ENCODE measurements around the gene IMP4.

The IMP4 gene

DNA sequence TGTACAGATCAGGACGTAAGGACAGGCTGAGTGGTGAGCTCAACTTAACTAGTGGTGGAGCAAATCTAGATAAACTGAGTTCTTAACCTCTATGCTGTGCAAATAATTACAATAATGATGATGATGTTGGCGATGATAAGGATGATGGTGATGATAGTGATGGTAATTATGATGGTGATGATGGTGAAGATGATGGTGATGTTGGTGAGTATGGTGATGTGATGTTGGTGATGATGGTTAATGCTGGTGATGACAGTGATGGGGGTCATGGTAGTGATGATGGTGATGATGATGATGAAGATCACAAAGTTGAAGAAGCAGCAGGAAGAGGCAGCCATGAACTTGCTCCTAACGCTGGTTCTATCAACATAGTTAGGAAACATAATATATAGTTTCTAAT is 38.0 kb upstream of the IMP4 start:
- no peaks in the 10 kb centered on the region for H3K36me3 ChIP-seq (replicated peaks)
- in situ Hi-C loops (cut with HindIII; ENCODE audit: low pct_ligation_motif_present, low sequenced_read_pairs), result no loop called here
- TF ChIP-seq, protein P1, sequence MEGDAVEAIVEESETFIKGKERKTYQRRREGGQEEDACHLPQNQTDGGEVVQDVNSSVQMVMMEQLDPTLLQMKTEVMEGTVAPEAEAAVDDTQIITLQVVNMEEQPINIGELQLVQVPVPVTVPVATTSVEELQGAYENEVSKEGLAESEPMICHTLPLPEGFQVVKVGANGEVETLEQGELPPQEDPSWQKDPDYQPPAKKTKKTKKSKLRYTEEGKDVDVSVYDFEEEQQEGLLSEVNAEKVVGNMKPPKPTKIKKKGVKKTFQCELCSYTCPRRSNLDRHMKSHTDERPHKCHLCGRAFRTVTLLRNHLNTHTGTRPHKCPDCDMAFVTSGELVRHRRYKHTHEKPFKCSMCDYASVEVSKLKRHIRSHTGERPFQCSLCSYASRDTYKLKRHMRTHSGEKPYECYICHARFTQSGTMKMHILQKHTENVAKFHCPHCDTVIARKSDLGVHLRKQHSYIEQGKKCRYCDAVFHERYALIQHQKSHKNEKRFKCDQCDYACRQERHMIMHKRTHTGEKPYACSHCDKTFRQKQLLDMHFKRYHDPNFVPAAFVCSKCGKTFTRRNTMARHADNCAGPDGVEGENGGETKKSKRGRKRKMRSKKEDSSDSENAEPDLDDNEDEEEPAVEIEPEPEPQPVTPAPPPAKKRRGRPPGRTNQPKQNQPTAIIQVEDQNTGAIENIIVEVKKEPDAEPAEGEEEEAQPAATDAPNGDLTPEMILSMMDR (IDR thresholded peaks at IDR 0.05; ENCODE audit: low read depth, low read length, missing control alignments), result no peak
- no peak for DNase-seq
- no peaks in the 10 kb centered on the region for H3K27me3 ChIP-seq (replicated peaks)
- H3K27ac ChIP-seq, result no peak overlapping the region
- H3K4me3 ChIP-seq (ENCODE audit: low read depth, low read length), result no peak overlapping the region

DNA sequence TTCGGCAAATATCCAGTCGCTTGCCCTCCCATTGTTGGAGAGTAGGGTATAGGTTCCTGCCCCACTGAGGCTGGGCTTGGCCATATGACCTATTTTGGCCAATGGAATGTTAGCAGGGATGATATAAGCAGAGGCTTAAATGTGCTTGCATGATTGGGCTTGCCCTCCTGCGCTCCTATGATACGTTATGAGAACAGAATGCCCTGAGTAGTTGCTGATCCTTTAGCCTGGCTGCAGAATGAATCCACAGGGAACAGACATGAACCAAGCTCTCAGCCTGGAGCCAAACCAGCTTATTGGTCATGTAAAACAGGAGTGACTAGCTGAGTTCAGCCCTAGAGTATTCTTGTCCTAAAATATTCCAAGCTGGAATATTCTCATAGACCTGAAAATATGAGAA is 34.8 kb upstream of the IMP4 start:
- H3K27me3 ChIP-seq (replicated peaks), result no peaks in the 10 kb centered on the region
- H3K36me3 ChIP-seq (replicated peaks), result no peaks in the 10 kb centered on the region
- DNase-seq, result no peak
- TF ChIP-seq, protein P1 (IDR thresholded peaks at IDR 0.05; ENCODE audit: low read depth, low read length, missing control alignments), result no peak
- in situ Hi-C loops (cut with HindIII; ENCODE audit: low pct_ligation_motif_present, low sequenced_read_pairs), result no loop called here
- no peak overlapping the region for H3K27ac ChIP-seq
- no peak overlapping the region for H3K4me3 ChIP-seq (ENCODE audit: low read depth, low read length)

GRCh38 chr2:130310881-130311280 is 31.8 kb upstream of the IMP4 start:
- H3K4me3 ChIP-seq (ENCODE audit: low read depth, low read length), result no peak overlapping the region
- H3K27me3 ChIP-seq (replicated peaks), result no peaks in the 10 kb centered on the region
- TF ChIP-seq, protein P1 (IDR thresholded peaks at IDR 0.05; ENCODE audit: low read depth, low read length, missing control alignments), result no peak
- in situ Hi-C loops (cut with HindIII; ENCODE audit: low pct_ligation_motif_present, low sequenced_read_pairs), result no loop called here
- H3K27ac ChIP-seq, result no peak overlapping the region
- H3K36me3 ChIP-seq (replicated peaks), result no peaks in the 10 kb centered on the region
- DNase-seq, result no peak

DNA sequence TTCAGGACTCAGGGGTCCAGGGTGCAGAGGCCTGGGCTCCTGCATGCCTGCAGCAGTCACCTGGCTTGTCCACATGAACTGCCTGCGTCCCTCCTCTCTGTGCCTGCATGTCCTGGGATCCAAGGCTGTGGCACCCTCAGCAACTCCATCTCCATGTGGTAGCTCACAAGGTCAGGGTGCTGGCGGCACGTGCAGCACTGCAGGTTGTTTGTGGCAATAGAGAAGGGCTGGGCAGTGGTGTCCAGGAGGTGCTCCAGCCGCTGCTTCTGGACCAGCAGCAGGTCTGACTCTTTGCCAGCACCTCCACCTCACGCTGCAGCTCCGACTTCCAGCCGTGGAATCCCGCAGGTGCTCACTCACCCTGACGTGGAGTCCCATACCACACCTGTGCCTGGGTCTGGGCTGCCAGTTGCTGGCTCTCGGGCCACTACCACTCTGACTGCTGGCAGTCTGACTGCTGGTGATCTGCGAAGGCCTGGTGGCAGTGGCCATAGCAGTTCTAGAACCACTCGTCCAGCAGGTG is 28.8 kb upstream of the IMP4 start:
- DNase-seq, result no peak
- Histone ChIP-seq H3K27me3 (replicated peaks) (no peaks in the 10 kb centered on the region), H3K4me3 (ENCODE audit: low read depth, low read length) (no peak overlapping the region), H3K36me3 (replicated peaks) (no peaks in the 10 kb centered on the region), H3K27ac (no peak overlapping the region)
- in situ Hi-C loops (cut with HindIII; ENCODE audit: low pct_ligation_motif_present, low sequenced_read_pairs), result no loop called here
- TF ChIP-seq, protein P1 (IDR thresholded peaks at IDR 0.05; ENCODE audit: low read depth, low read length, missing control alignments), result no peak

DNA sequence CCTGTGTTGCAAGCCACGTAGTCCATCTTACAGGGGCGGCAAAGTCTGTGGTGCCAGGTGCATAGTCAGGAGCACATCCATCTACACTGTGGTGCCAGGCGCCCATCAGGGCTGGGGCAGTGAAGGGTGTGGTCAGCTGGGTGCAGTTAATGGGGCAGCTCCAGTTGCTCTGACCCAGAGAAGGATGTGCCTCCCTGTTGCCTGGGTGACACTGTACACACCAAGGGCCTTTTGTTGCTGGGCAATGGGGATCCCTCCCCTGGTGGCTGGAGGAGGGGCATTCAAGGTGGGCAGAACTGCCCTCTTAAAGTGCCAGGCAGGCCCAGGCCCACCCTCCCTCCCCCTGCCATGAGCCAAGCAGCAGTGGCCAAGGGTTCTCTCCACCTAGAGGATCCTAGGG is 28.3 kb upstream of the IMP4 start:
- H3K36me3 ChIP-seq (replicated peaks), result no peaks in the 10 kb centered on the region
- H3K27ac ChIP-seq, result no peak overlapping the region
- no peak for DNase-seq
- H3K27me3 ChIP-seq (replicated peaks), result no peaks in the 10 kb centered on the region
- in situ Hi-C loops (cut with HindIII; ENCODE audit: low pct_ligation_motif_present, low sequenced_read_pairs), result no loop called here
- TF ChIP-seq, protein P1 (IDR thresholded peaks at IDR 0.05; ENCODE audit: low read depth, low read length, missing control alignments), result no peak
- no peak overlapping the region for H3K4me3 ChIP-seq (ENCODE audit: low read depth, low read length)

DNA sequence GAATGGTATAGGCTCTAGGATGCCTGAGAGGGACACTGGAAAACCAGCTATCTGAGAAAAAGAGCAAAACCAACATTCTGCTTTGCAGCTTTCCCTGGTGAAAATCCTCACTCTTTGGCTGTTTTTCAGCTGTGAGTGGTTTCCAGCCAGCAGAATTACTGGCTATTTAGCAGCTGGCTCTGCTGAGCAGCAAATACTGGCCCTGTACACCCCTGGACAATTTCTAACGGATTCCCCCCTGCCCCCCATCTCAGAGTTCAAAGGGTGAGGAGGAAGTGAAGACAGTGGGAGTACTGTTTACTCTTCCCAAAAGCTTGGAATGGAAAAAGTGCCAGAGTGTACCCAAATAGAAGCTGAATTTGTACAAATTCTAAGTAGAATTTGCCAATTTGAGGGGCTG is 26.1 kb upstream of the IMP4 start:
- TF ChIP-seq, protein P1 (IDR thresholded peaks at IDR 0.05; ENCODE audit: low read depth, low read length, missing control alignments), result no peak
- Histone ChIP-seq H3K36me3 (replicated peaks) (no peaks in the 10 kb centered on the region), H3K27ac (no peak overlapping the region), H3K4me3 (ENCODE audit: low read depth, low read length) (no peak overlapping the region), H3K27me3 (replicated peaks) (no peaks in the 10 kb centered on the region)
- no peak for DNase-seq
- in situ Hi-C loops (cut with HindIII; ENCODE audit: low pct_ligation_motif_present, low sequenced_read_pairs), result no loop called here

Measured in brain microvascular endothelial cell (primary cell).